Head of caudate nucleus (tissue), 42 donors: Measurements from ENCODE around the gene NAV3.

Experiments used
- DNase-seq, 42 donors: peaks; one replicate each; pipeline versions ENCODE4 v3.0.0 to v3.0.0-alpha.2; 2020 to 2021; ENCODE audit warnings: mixed read lengths in 7 of 42
- intact Hi-C: fragments of 100-400 bp; cut with DNase I; formaldehyde crosslinking; loops from one replicate; pipeline ENCODE4 v1.15.0; 2022

The NAV3 gene

DNA sequence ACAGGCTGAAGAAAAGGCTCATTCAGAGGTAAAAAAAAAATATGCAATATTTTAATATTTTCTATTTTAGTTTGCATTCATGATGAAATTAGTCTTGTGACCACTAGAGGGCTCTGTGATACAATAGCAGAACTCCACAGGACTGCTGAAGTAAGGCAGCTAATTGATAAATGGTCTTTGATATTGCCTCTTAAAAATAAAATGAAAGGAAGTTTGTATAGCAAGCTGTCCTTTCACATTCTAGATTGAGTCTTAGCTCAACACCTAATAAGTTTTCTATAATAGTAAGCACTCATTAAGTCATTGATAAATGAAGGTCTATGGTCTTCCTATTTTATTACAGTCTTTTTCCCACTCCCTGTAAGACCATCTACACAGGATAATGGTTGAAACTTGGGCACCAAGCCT, 315.7 kb downstream of the NAV3 start:
- no peak for DNase-seq
- intact Hi-C loops = no loop called here

DNA sequence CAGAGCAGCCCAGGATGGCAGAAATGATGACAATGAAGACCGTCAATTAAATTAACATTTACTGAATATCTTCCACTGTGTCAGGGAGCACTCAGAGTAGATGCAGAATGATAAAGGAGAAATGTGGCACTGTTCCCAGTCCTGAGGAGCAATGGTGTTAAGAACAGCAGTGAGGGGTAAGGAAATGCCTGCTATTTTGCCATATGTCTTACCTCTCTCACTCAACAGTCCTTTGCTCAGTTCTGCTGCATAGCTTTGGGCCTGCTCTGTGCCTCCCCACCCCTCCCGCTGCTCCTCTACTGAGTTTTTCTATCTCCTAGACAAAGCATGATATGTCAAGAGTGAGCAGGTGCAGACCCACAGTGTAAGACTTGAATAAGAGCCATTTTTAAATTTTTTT, 318.8 kb downstream of the NAV3 start:
- intact Hi-C loops = no loop called here
- peak in 1 of 42 donors; percentile 16 for DNase-seq

DNA sequence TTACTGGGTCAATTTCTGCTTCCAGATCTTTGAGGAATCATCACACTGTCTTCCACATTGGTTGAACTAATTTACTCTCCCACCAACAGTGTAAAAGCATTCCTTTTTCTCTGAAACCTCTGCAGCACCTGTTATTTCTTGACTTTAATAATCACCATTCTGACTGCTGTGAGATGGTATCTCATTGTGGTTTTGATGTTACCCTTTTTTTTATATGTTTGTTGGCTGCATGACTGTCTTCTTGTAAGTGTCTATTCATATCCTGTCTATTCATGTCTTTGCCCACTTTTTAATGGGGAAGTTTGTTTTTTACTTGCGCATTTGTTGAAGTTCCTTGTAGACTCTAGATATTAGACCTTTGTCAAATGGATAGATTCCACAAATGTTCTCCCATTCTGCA, 324.9 kb downstream of the NAV3 start:
- no peak for DNase-seq
- intact Hi-C loops = no loop called here

DNA sequence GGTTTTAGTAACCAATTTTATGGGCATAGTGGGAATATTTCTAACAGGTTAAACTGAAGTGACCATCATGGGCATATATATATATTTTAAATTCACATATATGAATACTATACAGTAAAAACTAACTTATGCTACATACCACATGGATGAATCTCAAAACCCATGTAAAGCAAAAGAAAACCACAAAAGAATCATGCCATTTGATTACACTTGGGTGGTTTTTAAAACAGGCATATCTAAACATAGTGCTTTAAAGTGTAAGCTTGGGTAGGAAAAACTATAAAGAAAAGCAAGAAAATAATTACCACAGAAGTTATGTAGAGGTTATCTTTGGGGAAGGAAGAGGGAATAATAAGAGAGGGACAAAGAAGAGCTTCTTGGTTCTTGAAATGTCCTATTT, 326.1 kb downstream of the NAV3 start:
- DNase-seq = no peak
- intact Hi-C loops = no loop called here

DNA sequence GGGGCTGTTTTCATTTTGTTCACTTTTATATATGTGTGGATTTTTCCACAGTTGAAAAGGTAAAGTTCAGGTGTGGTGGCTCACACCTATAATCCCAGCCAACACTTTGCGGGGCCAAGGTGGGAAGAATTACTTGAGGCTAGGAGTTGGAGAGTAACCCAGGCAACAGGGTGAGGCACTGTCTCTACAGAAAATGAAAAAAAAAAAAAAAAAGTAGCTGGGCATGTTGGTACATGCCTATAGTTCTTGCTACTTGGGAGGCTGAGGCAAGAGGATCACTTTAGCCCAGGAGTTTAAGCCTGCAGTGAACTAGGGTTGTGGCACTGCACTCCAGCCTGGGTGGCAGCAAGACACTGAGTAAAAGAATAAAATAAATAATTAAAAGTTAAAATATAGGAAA, 326.5 kb downstream of the NAV3 start:
- DNase-seq = no peak
- intact Hi-C loops = no loop called here

DNA sequence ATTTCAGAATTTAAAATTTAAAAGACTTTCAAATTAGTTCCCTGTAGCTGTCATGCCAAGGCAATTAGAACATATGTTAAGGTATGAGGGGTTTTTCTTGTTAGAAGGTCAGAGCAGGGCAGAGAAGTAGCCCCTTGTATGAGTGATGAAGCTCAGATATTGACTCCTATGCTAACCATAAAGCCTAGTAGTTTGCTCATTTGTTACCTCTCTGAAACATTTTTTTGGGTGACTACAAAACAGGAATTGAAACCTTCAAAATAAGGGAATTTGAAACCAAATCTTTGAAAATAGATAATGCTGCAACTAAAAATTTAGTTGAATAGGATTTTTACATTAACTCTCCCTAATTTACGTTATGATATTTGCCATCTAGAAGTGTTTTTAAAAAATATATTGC, 333.5 kb downstream of the NAV3 start:
- intact Hi-C loops = no loop called here
- DNase-seq = no peak

DNA sequence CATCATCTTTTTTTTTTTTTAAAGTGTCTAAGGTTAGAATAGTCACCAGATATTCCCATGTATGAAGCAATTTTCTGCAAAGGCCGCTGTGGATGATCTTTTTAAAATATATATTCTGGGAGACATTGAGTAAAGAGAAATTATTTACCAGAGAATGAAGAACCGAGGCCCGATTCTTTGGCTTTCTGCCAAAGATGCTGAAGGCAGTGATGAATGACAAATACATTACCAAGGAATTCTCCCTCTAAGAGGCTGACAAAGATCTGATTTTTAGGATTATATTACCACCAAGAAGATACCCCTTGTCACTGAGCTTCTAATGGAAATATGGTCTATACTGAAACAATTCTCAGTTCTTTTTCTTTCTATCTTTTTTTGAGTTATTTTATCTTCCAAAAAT, 336.8 kb downstream of the NAV3 start:
- intact Hi-C loops = no loop called here
- no peak for DNase-seq

DNA sequence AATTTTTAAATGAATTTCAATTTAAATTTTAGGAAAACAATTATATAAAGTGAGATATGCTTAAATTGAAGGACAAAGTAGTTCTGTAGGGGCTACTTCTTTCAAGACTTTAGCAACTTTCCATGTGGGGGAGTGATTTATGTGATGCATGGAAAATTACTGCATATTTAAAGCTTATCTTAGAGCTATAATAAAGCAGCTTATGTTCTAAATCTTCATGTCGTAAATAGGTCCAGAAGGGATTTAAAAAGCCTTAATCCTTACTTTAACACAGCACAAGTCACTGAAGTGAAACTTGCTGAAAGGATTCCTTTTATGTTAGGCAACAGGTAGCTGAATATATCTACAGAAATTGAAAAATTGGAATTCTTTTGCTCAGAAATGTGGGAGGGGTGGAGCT, 340.4 kb downstream of the NAV3 start:
- intact Hi-C loops = no loop called here
- no peak for DNase-seq

DNA sequence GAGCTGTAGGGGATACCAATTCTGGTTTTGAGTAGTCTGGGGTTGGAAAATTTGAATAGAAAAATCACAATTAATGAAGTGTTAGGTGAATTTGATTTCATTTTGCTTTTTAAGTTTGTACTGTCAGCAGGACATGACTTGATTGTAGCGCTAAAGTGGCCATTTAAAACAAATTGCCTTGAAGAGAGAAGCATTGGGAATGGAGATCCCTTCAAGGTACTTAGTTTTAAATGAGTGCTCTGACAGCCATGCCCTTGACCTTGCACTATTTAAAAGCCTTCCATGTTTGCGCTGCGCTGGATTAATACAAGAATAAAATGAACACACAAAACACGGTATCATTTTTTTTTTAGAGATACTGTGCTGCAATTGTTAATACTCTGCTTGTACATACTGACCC, 345.9 kb downstream of the NAV3 start:
- DNase-seq = no peak
- intact Hi-C loops = no loop called here

DNA sequence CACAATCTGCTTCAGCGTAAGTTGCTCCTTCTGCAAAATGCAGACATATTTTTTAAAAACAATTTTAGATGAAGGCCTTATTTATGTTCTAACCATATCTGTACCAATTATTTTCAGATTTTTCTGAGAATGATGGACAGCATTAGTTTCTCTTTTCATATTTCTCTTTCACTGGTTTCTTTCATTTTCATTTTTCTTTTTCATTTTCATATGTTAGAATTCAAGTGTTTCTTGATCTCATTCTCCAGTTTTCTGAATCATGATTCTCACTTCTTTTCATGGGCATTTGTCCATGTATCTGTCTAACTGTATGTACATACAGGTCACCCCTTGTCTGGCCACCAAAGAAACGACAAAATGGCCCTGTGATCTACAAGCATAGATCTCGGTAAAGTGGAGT, 346.6 kb downstream of the NAV3 start:
- DNase-seq = no peak
- intact Hi-C loops = no loop called here

DNA sequence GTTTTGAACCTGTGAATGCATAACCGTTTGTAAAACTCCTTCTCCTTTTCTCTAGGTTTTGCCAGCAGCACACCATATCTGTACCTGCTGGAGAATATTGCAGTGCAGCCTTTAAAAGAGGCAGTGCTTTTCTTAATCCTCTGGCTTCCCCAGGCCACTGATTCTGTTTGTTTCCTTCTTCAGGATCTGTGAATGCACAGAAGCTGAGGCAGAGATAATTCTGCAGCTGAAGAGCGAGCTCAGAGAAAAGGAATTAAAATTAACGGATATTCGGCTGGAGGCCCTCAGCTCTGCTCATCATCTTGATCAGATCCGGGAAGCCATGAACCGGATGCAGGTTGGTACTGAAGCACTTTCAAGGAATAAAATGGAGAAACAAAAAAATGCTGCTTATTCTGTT, 348.7 kb downstream of the NAV3 start:
- peak in 13 of 42 donors; percentile 4 to 43 (median 12) for DNase-seq
- intact Hi-C loops = no loop called here

DNA sequence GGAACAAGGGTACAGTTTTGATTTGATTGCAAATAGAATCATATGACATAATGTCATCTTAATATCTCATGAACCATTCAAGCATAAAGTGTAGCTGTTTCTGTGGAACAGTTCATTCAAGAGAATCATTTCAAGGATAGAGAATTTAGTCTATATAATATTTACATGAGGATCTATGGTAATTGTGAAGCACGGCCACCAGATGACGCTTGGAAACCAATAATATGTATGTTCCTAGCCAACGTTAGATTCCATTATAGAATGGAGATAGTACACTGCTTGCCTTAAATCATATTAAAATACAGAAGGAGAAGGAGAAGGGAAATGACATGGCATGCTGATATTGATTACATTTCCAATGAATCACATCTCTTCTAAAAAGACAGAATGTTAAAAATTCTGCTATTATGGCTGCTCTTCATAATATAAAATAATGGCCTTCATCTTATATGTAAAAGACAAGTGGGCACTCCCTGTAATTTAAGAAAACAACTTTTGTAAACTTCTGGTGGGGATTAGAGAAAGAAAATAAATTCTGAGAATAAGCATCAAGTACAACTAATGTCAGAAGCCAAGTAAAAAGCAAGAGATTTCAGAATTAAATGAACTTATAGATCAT, 351.0 kb downstream of the NAV3 start:
- intact Hi-C loops = no loop called here
- peak in 2 of 42 donors; percentile 10 to 17 for DNase-seq

DNA sequence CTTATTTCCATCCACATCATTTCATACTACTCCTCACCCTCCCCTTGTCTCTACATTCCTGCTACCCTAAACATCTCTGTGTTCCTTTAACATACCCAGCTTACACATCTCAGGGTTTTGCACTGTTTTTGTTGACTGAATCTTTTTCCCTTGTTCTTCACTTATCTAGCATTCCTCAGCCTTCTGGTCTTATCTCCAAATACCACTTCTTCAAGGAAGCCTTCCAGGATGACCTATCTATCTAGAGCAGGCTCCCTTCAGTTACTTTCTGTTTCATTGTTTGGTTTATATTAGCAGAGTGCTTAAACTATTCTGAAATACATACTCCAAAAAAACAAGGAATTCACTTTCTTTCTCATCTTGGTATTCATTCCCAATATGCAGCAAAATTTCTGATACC, 353.1 kb downstream of the NAV3 start:
- intact Hi-C loops = no loop called here
- no peak for DNase-seq

DNA sequence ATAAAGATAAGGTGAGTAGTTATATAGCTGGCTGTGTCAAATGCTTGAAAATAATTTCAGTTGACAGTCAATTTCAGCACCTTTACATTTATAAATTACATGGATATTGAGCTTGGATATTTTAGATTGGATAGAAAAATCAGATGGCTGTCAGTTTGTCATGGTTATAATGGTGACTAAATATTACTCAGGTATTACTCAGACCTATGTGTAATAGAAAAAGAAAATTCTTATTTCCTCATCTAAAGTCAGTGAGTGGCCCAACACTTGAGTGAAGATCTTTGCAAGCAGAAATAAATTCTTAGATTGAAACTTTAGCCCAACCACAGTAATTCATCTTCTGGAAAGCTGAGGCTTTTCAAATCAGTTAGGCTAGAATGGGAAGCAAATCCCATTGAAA, 354.4 kb downstream of the NAV3 start:
- intact Hi-C loops = no loop called here
- no peak for DNase-seq

DNA sequence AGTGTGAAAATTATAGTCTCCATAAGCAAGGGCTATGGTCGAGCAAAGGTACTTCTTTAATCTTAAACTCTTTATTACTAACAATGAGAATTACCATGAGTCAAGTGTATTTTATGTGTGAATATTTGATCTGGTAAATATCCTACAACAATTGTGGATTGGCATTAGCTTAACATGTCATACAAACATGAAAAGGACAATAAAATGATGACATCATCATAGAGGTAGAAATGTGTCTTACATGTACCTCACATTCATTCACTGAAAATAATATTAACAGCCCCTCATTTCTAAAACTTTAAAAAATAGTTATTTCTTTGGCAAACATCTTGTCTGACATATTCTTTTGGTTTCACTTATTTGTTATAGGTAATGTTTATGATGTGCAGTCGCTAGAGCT, 355.0 kb downstream of the NAV3 start:
- intact Hi-C loops = no loop called here
- DNase-seq = no peak

DNA sequence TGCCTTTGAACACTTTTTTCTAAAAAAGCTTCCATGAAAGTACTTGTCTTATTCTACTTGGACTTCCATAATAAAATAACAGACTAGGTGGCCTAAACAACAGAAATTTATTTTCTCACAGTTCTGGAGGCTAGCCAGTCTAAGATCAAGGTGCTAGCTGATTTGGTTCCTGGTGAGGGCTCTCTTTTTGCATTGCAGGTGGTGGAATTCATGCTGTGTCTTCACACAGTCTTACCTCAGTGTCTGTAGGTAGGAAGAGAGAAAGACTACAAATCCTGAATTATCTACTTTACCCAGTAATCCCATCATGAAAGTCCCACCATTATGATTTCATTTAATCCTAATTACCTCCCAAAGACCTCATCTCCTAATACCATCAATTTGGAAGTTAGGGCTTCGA, 356.0 kb downstream of the NAV3 start:
- intact Hi-C loops = no loop called here
- no peak for DNase-seq

DNA sequence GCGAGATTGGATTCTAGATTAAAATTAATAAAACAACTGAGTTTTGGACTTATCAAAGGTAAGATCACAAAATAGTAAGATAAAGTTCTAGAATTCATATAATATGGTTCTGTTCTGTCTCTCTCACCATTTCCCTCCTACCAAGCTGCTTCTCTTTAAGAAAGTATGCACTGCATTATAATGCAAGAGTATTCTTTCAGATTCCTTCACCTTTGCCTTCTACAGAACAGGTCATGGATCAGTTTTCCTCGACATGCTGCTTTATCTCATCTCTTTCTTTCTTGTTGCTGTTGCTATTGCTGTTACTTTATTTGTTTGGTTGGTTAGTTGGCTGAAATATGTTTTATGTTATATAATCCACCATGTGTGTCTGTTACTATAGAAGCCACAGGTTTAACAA, 357.0 kb downstream of the NAV3 start:
- intact Hi-C loops = no loop called here
- no peak for DNase-seq

DNA sequence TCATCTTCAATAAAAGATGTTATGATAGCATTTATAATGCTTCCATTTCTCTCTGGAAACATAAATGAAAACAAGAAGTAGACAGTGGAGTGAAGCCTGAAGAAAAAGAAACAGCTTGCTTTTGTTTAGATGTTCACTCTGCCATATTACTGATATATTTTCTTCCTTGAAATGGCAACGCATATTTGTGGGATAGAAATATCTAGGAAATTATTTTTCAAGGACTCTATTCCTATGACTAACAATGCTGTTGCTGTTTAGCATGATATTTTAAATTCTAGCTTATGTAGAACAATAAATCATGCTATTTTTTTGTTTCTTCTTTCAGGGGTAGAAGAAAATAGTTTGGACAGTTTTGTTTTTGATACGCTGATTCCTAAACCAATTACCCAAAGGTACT, 359.0 kb downstream of the NAV3 start:
- intact Hi-C loops = no loop called here

DNA sequence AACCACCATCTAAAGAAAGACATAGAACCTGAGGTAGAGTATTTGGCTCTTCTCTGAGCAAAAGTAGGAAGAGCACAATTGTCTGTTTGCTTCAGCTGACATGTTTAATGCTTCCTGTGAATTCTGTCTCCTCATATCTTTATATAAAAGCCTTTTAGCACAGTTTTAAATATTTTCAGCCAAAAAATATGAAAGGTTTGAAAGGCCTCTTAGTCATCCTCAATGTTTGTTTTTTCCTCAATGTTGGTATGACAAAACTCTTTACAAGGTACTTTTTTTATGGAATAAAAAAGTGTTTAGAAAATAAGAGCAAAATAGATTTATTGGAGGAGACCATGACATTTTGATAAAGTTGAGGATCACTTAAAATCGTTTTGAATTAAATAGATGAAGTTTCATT, 360.9 kb downstream of the NAV3 start:
- no peak for DNase-seq
- intact Hi-C loops = no loop called here

More for the DNA sequence above, 359.0 kb downstream of the NAV3 start:
- no peak for DNase-seq

DNA sequence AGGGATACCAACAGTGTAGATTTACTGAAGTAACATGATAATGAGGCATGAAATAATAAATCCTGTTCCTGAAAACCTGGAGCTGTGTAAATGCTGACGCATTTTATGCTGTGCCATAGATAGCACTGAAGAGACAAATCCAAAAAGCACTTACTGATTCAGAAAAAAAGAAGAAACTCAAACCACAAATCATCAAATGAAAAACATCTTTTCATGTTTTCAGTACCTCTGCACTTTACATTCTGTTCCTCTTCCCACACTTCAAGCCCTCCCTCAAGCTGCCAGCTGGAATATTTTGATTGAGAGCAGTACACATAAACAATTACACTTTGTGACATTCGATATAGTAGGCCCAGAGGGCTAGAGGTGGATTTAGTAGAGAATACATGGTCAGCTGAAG, 362.3 kb downstream of the NAV3 start:
- DNase-seq = no peak
- intact Hi-C loops = no loop called here

DNA sequence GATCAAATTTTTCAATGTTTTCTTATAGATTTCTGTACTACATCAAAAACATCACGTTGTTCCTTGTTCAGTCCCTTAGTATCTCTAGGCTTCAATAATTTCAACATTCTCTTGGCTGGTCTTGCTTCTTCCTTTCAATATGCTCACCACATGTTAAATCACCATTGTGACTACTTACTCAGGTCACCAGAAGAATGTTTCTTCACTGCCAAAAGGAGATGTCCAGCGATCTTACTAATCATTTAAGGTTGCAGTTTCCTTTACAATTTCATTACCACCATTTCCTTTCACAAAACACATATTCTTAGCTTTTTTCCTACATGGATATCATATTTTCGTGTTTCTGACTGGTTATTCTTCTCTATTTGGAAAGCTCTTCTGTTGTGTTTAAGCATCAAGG, 363.8 kb downstream of the NAV3 start:
- intact Hi-C loops = no loop called here
- no peak for DNase-seq

DNA sequence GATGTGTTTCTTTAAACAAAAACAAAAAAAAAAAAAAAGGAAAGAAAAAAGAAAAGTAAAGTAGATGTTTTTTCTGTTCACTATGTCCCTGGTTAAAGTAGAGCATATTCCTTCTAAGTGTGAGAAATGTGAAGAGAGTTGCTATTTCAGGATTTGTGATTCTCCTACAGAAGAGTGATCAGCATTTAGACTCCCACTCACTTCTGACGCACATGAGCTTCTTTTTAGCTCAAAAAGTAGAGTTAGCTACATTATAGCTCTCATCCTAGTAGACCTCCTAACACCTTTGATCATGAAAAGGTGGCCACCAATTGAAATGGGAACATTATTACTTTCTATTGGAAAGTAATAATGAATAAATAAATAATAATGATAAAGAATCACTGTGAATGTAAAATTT, 368.2 kb downstream of the NAV3 start:
- intact Hi-C loops = no loop called here
- peak in 12 of 42 donors; percentile 12 to 66 (median 28) for DNase-seq
